ENCODE data around the gene PLXDC2. TPM values are rescaled to one million over a fixed set of nuclear protein-coding genes. Genes with fewer than 3 reads are reported as not detected.
A peak's percentile ranks its signal among the peaks of the same experiment; 100 is the strongest.

The PLXDC2 gene
- total and polyA plus RNA-seq, 2 donors from 2014 or later: 11.9 to 42.1 TPM

DNA sequence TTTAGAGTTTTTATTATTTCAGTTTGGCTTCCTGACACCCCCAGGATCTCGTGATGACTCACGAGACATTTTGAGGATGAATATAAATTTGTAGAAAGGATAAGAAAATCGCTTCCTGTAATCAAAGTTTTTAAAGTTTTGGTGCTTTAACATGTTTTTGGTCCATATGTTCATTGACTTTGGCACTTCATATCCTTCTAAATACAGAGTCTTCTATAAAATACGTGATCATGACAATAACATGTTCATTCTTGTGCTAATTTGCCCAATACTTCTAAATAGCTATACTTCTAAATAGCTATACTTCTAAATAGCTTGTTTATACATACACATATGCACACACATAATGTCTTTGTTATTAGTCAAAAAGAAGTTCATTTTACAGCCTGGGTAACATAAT, 341.9 kb downstream of the PLXDC2 start:
- TF ChIP-seq, protein P1, sequence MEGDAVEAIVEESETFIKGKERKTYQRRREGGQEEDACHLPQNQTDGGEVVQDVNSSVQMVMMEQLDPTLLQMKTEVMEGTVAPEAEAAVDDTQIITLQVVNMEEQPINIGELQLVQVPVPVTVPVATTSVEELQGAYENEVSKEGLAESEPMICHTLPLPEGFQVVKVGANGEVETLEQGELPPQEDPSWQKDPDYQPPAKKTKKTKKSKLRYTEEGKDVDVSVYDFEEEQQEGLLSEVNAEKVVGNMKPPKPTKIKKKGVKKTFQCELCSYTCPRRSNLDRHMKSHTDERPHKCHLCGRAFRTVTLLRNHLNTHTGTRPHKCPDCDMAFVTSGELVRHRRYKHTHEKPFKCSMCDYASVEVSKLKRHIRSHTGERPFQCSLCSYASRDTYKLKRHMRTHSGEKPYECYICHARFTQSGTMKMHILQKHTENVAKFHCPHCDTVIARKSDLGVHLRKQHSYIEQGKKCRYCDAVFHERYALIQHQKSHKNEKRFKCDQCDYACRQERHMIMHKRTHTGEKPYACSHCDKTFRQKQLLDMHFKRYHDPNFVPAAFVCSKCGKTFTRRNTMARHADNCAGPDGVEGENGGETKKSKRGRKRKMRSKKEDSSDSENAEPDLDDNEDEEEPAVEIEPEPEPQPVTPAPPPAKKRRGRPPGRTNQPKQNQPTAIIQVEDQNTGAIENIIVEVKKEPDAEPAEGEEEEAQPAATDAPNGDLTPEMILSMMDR (IDR thresholded peaks at IDR 0.05; ENCODE audit: borderline replicate concordance, extremely low read depth, insufficient read depth): no peak
- Histone ChIP-seq H3K9me3 (ENCODE audit: control insufficient read depth in 2 of 3, insufficient read depth in 1 of 3, low read length in 3 of 3) (no peaks in the 10 kb centered on the region), H3K4me1 (ENCODE audit: control insufficient read depth in 2 of 3, insufficient read depth in 2 of 3, low read depth in 1 of 3, low read length in 3 of 3) (no peaks in the 10 kb centered on the region), H3K27ac (ENCODE audit: low read depth in 2 of 2, low read length in 2 of 2) (no peak overlapping the region), H3K9ac (ENCODE audit: low read length in 3 of 3) (no peak overlapping the region), H3K27me3 (ENCODE audit: control insufficient read depth, insufficient read depth, low read length) (no peaks in the 10 kb centered on the region), H3K4me3 (ENCODE audit: low read length in 3 of 3) (no peak overlapping the region), H3K36me3 (ENCODE audit: control insufficient read depth in 2 of 3, insufficient read depth in 3 of 3, low read length in 3 of 3) (no peaks in the 10 kb centered on the region)
- DNase-seq (no peak), FAIRE-seq (no peak)
- intact Hi-C loops (cut with DNase I): no loop called here

DNA sequence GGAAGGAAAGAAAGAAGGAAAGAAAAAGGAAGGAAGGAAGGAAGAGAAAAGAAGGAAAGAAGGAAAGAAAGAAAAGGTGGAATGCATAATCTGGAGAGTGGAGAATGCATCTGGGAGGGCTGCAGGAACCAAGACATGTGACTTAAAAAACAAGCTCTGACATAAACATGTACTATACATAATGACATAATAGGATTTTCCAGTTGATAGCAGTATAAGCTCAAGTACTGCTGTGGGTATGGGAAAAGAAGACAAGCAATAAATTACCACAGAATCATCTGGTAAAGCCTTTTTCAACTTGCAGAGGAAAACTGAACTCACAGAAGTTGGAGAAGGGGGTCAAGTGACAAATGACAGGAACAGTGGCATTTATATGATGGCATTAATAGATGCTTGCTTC, 345.9 kb downstream of the PLXDC2 start:
- no peak overlapping the region for H3K27ac ChIP-seq (ENCODE audit: low read depth in 2 of 2, low read length in 2 of 2)
- H3K4me1 ChIP-seq (ENCODE audit: control insufficient read depth in 2 of 3, insufficient read depth in 2 of 3, low read depth in 1 of 3, low read length in 3 of 3): no peaks in the 10 kb centered on the region
- DNase-seq: no peak
- H3K36me3 ChIP-seq (ENCODE audit: control insufficient read depth in 2 of 3, insufficient read depth in 3 of 3, low read length in 3 of 3): no peaks in the 10 kb centered on the region
- no peaks in the 10 kb centered on the region for H3K9me3 ChIP-seq (ENCODE audit: control insufficient read depth in 2 of 3, insufficient read depth in 1 of 3, low read length in 3 of 3)
- no peak overlapping the region for H3K4me3 ChIP-seq (ENCODE audit: low read length in 3 of 3)
- no peaks in the 10 kb centered on the region for H3K27me3 ChIP-seq (ENCODE audit: control insufficient read depth, insufficient read depth, low read length)
- no peak for FAIRE-seq
- intact Hi-C loops (cut with DNase I): no loop called here
- no peak overlapping the region for H3K9ac ChIP-seq (ENCODE audit: low read length in 3 of 3)
- TF ChIP-seq, protein P1 (IDR thresholded peaks at IDR 0.05; ENCODE audit: borderline replicate concordance, extremely low read depth, insufficient read depth): no peak

DNA sequence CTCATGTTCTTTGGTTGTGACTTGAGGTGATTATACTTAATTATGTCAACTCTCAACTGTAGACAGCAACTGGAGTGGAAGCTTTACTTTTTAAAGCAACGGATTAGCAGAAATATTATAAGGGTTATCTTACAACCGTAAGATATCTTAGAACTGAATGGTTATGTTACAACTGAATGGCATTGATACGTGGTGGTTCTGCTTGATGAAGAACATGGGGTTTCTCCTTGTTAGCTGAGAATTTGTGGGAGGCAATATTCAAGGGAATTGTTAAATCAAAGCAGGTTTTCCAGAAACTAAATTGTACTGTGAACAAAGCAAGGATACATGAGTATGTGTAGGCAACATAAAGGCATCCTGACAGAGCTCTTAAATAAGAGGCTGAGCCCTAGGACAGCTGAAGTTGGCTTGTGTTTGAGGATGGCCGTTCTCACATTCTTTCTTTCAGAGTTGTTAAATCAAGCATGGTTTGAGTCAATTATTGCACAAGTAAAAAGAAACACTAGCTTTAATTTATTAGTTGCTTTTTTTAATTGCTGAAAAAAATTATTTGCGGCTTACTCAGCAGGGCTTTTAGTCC, 350.0 kb downstream of the PLXDC2 start:
- Histone ChIP-seq H3K27me3 (ENCODE audit: control insufficient read depth, insufficient read depth, low read length) (no peaks in the 10 kb centered on the region), H3K36me3 (ENCODE audit: control insufficient read depth in 2 of 3, insufficient read depth in 3 of 3, low read length in 3 of 3) (no peaks in the 10 kb centered on the region), H3K4me1 (ENCODE audit: control insufficient read depth in 2 of 3, insufficient read depth in 2 of 3, low read depth in 1 of 3, low read length in 3 of 3) (no peaks in the 10 kb centered on the region), H3K9ac (ENCODE audit: low read length in 3 of 3) (no peak overlapping the region), H3K4me3 (ENCODE audit: low read length in 3 of 3) (no peak overlapping the region), H3K27ac (ENCODE audit: low read depth in 2 of 2, low read length in 2 of 2) (no peak overlapping the region), H3K9me3 (ENCODE audit: control insufficient read depth in 2 of 3, insufficient read depth in 1 of 3, low read length in 3 of 3) (no peaks in the 10 kb centered on the region)
- intact Hi-C loops (cut with DNase I): no loop called here
- FAIRE-seq (no peak), DNase-seq (no peak)
- TF ChIP-seq, protein P1 (IDR thresholded peaks at IDR 0.05; ENCODE audit: borderline replicate concordance, extremely low read depth, insufficient read depth): no peak

DNA sequence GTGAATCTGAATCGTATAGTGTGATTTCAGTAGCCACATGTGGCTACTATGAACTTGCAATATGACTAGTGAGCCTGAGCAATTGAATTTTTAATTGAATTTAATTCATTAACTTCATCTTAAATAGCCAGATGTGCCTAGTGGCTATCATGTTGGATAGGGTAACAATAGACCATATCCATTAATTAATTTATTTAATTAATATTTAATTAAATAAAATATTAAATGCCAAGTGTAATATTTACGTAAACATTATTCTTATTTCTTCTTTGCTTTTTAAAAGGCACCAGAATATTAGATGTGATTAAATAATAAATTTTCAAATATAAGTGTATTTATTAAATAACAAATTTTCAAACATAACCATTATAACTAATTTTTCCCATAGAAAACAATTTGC, 354.4 kb downstream of the PLXDC2 start:
- Histone ChIP-seq H3K27ac (ENCODE audit: low read depth in 2 of 2, low read length in 2 of 2) (no peak overlapping the region), H3K4me3 (ENCODE audit: low read length in 3 of 3) (no peak overlapping the region), H3K4me1 (ENCODE audit: control insufficient read depth in 2 of 3, insufficient read depth in 2 of 3, low read depth in 1 of 3, low read length in 3 of 3) (no peaks in the 10 kb centered on the region), H3K9ac (ENCODE audit: low read length in 3 of 3) (no peak overlapping the region), H3K9me3 (ENCODE audit: control insufficient read depth in 2 of 3, insufficient read depth in 1 of 3, low read length in 3 of 3) (no peaks in the 10 kb centered on the region), H3K27me3 (ENCODE audit: control insufficient read depth, insufficient read depth, low read length) (no peaks in the 10 kb centered on the region), H3K36me3 (ENCODE audit: control insufficient read depth in 2 of 3, insufficient read depth in 3 of 3, low read length in 3 of 3) (no peaks in the 10 kb centered on the region)
- TF ChIP-seq, protein P1 (IDR thresholded peaks at IDR 0.05; ENCODE audit: borderline replicate concordance, extremely low read depth, insufficient read depth): no peak
- peak; percentile 87 for FAIRE-seq
- no peak for DNase-seq
- intact Hi-C loops (cut with DNase I): no loop called here

Data from kidney (tissue), 14 donors.